GM19025 (cell line): Measurements from ENCODE around the gene WNT4.
A peak's percentile ranks its signal among the peaks of the same experiment; 100 is the strongest.

ENCODE experiments used
- ATAC-seq: cut with Tn5 transposase; IDR thresholded peaks from one replicate; pipeline ENCODE4 v1.9.1; 2021; ENCODE audit warnings: mild to moderate bottlenecking, low read depth, moderate library complexity; ENCODE audit not compliant: unreplicated experiment

Gene WNT4

DNA sequence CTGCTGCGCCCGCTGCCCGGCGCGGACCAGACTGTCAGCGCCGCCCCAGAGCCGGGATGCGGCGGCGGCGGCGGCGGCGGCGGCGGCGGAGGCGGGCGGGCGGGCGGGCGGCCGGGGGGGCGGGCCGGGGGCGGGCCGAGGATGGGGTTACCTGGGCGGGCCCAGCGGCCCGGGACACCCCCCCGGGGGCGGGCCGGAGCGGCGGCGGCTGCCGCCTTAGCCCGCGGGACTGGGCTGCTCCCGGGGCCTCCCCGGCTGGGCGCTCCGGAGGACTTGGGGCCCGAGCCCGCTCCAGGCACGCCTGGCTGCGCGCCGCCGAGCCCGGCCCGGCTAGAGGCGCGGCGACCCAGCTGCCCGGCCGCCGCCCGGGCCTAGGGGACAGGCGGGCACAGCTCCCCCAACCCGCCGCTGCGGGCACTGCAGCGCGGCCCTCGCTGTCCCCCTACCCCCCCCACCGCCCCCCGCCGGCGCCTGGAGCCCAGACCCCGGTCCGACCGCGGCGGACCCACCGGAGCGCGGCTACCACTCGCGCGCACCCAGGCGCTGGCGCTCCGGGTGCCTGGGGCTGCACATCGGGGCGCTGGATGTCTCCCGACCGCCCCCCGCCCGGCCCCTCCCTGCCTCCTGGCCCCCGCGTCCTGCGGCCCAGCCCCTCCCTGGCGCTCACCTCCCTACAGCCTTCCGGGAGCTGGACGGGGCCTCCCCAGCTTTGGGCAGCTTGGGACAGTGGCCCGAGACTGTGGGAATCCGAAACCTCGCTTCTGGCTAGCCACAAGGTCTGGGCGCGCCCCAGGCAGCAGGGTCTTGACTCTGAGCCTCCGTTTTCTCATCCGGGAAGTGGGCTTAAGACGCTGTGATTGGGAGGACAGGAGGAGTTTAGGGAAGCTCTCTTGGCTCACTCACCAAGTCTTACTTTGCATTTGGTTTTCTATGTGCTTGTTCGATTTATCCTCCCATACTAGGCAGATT lies at the start of gene WNT4:
Gene WNT4 (minus strand): TSS at position 33 of the 969 bp plus-strand sequence. CDS start 175 bp downstream, outside the sequence.
- ATAC-seq: no peak

DNA sequence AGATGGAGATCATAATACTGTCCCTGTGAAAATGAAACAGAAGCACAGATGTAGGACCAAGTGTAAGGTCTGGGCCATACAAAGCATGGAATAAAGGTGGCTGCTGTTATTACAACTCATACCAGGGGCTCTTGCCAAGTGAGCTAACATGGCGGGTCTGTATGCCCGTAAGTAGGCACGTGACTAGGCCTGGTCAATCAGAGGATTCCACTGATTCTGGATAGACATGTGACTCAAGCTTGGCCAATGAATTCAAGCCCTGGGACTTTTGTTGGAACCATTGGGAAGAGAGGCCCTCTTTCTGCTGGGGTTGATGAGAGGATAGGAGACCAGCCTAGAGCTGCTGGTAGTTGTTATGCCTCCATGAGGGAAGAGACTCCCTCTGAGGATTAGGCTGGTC lies 47.8 kb upstream of the WNT4 start:
- no peak for ATAC-seq

DNA sequence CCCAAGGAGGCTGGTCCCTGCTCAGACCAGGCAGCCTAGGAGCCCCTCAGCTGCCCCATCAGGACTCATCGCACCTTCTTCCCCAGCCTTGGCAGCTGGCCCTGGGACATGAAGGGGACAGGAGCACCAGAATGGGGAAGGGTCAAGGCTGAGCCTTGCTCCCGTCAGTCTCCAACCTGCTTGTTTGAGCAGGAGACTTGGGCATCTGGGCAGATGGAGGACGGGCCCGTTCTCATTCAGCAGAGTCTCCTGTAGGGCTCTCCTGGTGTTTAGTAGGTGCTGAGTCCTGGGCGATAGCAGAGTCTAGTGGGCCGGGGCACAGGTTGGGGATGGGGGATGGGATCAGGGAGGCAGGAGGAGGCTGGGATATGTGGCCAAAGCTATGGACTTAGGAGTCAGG lies 47.4 kb upstream of the WNT4 start:
- no peak for ATAC-seq

- no peak for ATAC-seq
These were observed 46.7 kb upstream of the WNT4 start for GRCh38 chr1:22189619-22190018.

DNA sequence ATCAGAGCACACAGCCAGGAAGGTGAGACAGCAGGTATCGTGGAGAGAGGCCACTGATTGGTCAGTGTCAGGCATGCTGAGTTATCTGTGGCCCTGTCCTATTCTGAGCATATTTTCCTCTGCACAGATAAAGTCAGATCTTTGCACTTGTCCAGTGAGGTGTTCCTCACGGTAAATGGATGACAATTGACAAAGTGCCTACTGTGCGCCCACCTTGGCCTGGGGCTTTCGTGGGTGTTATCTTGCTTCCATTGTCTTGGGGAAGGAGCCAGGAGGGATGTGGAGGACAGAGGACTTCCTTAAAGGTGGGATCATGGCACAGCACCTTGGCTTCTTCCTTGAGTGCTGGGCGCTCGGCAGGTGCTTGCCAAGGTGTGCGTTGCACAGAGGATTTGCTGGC lies 46.0 kb upstream of the WNT4 start:
- no peak for ATAC-seq

- no peak for ATAC-seq
These were observed 45.5 kb upstream of the WNT4 start for GRCh38 chr1:22188436-22188835.

DNA sequence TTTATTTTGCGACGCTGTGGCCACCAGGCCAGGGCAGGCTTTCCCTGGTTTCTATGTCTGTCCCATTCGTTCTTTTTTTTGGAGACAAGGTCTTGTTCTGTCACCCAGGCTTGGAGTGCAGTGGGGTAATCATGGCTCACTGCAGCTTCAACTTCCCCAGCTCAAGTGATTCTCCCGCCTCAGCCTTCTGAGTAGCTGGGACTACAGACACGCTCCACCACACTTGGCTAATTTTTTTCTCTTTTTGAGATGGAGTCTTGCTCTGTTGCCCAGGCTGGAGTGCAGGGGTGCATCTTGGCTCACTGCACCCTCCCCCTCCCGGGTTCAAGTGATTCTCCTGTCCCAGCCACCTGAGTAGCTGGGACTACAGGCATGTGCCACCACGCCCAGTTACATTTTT lies 43.4 kb upstream of the WNT4 start:
- ATAC-seq: no peak

GRCh38 chr1:22184892-22185612 lies 42.2 kb upstream of the WNT4 start:
- no peak for ATAC-seq

- ATAC-seq: no peak
These were observed 41.6 kb upstream of the WNT4 start for GRCh38 chr1:22184454-22184853.

GRCh38 chr1:22182715-22183114 lies 39.8 kb upstream of the WNT4 start:
- no peak for ATAC-seq

DNA sequence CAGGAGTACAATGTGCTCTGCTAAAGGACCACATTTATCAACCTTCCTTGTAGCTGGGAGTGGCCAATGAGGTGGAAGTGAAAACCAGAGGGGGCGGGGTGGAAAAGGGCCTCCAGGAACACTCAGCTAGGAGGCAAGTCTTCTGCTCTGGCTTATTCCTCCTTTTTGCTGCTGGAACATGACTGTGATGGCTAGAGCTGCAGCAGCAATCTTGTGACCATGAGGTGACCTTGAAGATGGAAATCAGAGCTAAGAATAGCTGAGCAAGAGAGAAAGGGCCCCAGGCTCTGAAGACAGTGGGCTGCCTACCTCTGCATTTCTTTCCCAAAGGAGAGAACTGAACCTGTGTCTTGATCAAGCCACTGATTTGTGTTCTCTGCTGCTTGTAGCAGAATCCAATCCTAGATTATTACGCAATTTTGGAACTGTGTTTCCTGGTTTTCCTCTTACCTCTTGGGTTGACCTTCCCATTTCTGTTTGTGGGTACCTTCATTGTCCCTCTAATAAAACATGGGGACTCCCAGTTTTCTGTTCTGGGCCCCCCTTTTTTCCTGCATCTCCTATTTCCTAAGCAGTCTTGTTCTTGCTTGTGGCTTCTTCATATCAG lies 36.4 kb upstream of the WNT4 start:
- no peak for ATAC-seq

DNA sequence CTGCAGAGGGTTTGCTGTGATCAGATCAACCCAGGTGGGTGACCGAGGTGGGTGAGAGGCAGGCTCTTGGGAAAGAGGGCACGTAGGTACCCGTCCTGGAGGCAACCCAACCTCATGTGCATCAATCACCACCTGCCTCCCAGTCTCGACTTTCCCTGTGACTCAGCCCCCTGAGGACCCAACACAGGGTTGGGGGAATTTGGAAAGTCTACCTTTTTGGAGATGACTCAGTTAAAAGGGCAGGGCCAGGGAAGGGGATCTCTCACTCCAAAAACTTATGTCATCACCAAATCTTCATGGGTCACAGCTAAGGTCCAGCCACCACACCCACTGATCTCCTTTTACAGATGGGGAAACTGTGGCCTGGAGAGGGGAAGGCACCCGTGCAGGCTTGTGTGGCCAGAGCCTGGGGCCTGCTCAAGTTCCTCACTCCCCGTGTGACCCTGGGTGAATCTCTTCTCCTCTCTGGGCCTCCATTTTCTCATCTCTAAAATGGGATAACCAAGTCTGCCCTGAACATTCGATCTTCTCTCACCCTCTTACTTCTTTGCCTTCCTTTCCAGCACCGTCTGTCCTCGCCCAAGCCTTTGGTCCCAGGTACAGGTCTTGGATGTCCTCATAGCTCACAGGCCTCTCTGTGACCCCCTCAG lies 34.6 kb upstream of the WNT4 start:
- peak; percentile 55 for ATAC-seq

- peak; percentile 71 for ATAC-seq
These were observed 33.4 kb upstream of the WNT4 start for GRCh38 chr1:22176258-22176657.

DNA sequence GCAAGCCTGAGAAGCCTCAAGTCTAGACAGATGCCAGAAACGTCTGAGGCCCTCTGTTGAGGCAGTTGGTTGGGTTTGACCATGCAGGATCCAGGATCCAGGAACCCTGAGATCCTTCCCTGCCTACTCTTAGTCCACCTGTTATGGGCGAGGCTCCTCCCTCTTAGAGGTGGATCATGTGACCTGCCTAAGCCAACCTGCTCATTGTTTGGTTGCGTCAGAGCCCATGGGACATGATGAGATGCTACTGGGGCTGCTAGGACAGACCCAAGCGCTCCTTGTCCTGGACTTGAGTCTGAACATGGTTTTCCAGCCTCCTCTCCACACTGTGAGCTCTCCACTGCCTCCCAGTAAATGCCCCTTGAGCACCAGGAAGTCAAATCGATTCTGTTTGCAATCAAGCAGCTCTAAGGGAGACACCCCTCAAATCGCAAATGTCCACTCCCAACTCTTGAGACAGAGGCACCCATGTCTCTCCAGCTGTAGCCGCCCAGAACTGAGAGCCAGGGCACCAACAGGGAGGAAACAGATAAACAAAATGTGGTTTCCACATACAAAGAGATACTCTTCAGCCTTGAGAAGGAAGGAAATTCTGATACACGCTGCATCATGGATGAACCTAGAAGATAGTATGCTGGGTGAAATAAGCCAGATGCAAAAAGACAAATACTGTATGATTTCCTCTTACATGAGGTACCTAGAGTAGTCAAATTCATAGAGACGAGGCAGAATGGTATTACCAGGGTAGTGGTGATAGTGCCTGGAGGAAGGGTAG lies 31.7 kb upstream of the WNT4 start:
- ATAC-seq: no peak

GRCh38 chr1:22171951-22172715 lies 29.2 kb upstream of the WNT4 start:
- ATAC-seq: no peak

DNA sequence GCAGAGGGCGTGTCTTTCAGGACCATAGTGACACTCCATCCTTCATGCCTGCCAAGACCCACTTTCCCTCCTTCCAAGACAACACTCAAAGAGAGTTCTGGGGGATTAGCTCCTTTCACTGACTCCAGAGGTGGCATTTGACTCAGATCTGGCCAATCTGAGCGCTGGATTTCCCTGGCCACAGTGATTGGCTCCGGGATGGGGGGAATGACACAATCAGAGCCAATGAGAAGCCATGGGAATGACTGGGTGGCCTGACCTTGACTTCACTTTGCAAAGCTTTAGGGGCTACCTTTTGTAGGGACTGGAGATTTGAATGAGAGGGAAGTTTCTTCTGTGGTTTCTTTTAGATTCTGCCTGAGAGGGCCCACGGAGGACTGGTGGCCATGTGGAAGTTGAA lies 26.9 kb upstream of the WNT4 start:
- no peak for ATAC-seq

DNA sequence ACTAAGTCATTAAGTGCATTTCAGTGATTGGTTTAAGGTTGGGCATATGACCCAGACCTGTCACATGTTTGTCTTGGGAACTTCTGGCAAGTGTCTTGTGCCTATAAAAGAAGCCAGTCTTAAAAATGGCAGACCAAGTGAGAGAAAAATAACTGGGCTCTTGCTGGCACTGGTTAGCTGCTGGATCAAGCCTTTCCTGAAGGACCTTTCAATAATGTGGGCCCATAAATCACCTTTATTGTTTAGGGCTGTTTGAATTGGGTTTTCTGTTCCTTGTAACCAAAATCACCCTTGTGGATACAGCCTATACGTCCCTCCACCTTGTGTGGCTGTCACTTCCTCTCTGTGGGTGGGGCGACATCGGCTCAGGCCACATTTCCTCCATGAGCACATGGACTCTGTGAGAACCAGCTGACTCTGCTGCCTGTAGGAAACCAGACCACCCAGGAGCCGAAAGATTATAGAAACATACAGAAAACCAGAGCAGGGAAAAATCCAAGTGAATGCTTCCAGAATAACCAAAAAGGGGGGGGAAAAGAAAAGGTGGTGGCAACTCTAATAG lies 25.6 kb upstream of the WNT4 start:
- ATAC-seq: no peak

GRCh38 chr1:22166439-22166838 lies 23.5 kb upstream of the WNT4 start:
- no peak for ATAC-seq
